CD4-positive, CD25-positive, alpha-beta regulatory T cell (primary cell): ENCODE measurements around the gene CHST2. TPM values are rescaled to one million over a fixed set of nuclear protein-coding genes. Genes with fewer than 3 reads are reported as not detected.
"Not testable (repeated sequence)": the region's sequence is repeated elsewhere in the genome, so short reads cannot be mapped to it uniquely, and the experiment has no call there.

Experiments used
- ATAC-seq, 2 donors: fragments of 150-1000 bp; cut with Tn5 transposase; one replicate each; pipeline ENCODE4 v1.10.0; 2021; ENCODE audit warnings: low read depth in 2 of 2, moderate number of reproducible peaks in 2 of 2, moderate library complexity in 1 of 2
- DNase-seq, 3 donors: peaks; one replicate each; pipeline versions ENCODE4 v3.0.0 to v3.0.0-alpha.2; 2012 to 2022; ENCODE audit warnings: mixed read lengths in 1 of 3
- H3K27ac ChIP-seq: one replicate; pipeline ENCODE4 v1.7.0; 2013; ENCODE audit warnings: mild to moderate bottlenecking, low read length; ENCODE audit not compliant: insufficient read depth, poor library complexity, severe bottlenecking
- H3K27me3 ChIP-seq: one replicate; pipeline ENCODE4 v1.7.0; 2013; ENCODE audit warnings: low read length; ENCODE audit not compliant: control insufficient read depth, insufficient read depth
- H3K36me3 ChIP-seq: one replicate; pipeline ENCODE4 v1.7.0; 2013; ENCODE audit warnings: mild to moderate bottlenecking, low read length, moderate library complexity; ENCODE audit not compliant: control insufficient read depth, insufficient read depth
- H3K4me1 ChIP-seq: 2 replicates; pipeline ENCODE4 v1.7.0; 2013; ENCODE audit warnings: mild to moderate bottlenecking, low read length; ENCODE audit not compliant: insufficient read depth, control insufficient read depth, poor library complexity, severe bottlenecking
- H3K4me3 ChIP-seq: one replicate; pipeline ENCODE4 v1.7.0; 2013; ENCODE audit warnings: low read depth, mild to moderate bottlenecking, low read length, moderate library complexity
- H3K9me3 ChIP-seq, 2 experiments: 1 replicate in 1 of 2; 2 replicates in 1 of 2; pipeline ENCODE4 v1.7.0; 2013; ENCODE audit warnings: low read length in 2 of 2, mild to moderate bottlenecking in 1 of 2, moderate library complexity in 1 of 2; ENCODE audit not compliant: control insufficient read depth in 2 of 2
- H3K27ac Mint-ChIP-seq, 3 donors: one replicate each; pipeline ENCODE4 v1.8.0; 2020 to 2022; ENCODE audit warnings: mild to moderate bottlenecking in 3 of 3, mixed read lengths in 3 of 3, moderate library complexity in 2 of 3
- H3K27me3 Mint-ChIP-seq: one replicate; pipeline ENCODE4 v1.8.0; 2022; ENCODE audit warnings: mild to moderate bottlenecking, mixed read lengths
- H3K36me3 Mint-ChIP-seq: one replicate; pipeline ENCODE4 v1.8.0; 2020; ENCODE audit warnings: mixed read lengths
- H3K4me1 Mint-ChIP-seq, 4 donors: one replicate each; pipeline ENCODE4 v1.8.0; 2020 to 2022; ENCODE audit warnings: mixed read lengths in 4 of 4, mild to moderate bottlenecking in 1 of 4
- H3K4me3 Mint-ChIP-seq, 4 donors: one replicate each; pipeline ENCODE4 v1.8.0; 2020 to 2022; ENCODE audit warnings: mild to moderate bottlenecking in 4 of 4, mixed read lengths in 4 of 4, moderate library complexity in 3 of 4
- H3K9me3 Mint-ChIP-seq, 7 donors: one replicate each; pipeline ENCODE4 v1.8.0; 2020 to 2022; ENCODE audit warnings: mixed read lengths in 7 of 7, mild to moderate bottlenecking in 3 of 7, moderate library complexity in 2 of 7
- polyA plus RNA-seq, 4 donors: library from polyadenylated mRNA; unstranded; fragments of 300-500 nt; fragmentation: Illumina TruSeq; gene quantifications; one replicate each; pipeline ENCODE4 v1.2.3, GENCODE V29; 2021
- total RNA-seq: library from RNA; stranded (reverse); gene quantifications from one replicate; pipeline ENCODE4 v1.2.3, GENCODE V29; 2022

CHST2 gene
- total and polyA plus RNA-seq, 5 donors from 2014 or later: 4.3 to 6.0 (median 4.9) TPM

DNA sequence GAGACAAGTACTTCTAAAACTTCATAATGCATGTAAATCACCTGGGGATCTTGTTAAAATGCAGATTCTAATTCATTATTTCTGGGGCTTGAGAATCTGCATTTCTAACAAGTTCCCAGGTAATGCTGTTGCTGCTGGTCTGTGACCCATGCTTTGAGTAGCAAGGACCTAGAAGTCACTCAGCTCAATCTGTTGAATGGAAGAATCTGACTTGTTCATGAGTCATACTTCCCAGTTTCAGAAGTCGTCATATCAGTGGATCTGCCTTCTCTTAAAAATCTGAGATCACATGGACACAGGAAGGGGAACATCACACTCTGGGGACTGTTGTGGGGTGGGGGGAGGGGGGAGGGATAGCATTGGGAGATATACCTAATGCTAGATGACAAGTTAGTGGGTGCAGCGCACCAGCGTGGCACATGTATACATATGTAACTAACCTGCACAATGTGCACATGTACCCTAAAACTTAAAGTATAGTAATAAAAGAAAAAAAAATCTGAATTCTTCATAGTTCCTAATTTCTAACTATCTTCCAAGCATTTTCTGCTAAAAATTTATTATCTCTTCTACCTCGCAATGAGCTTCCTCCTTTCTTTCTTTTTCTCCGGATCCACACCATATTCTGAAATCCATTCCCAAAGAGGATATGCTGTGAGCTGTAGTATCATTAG lies 46.2 kb downstream of the CHST2 start:
- Histone ChIP-seq H3K4me3 (peak overlapping the region; percentile 29), H3K4me1 (peaks cover 57% of the 10 kb centered on the region), H3K27ac (peak overlapping the region; percentile 27)
- H3K36me3 ChIP-seq, H3K36me3 Mint-ChIP-seq, H3K27me3 ChIP-seq, H3K9me3 ChIP-seq, H3K9me3 Mint-ChIP-seq, H3K27me3 Mint-ChIP-seq: not testable (repeated sequence)
- ATAC-seq (peak in 1 of 2 donors; percentile 62), DNase-seq (peak in 1 of 3 donors; percentile 52)
- peaks cover 26 to 82% (median 53%) of the 10 kb centered on the region in 4 donors for H3K4me1 Mint-ChIP-seq
- H3K4me3 Mint-ChIP-seq: peak overlapping the region in 2 of 4 donors; percentile 59 to 69
- peak overlapping the region; percentile 90 to 94 (median 92) for H3K27ac Mint-ChIP-seq

- peaks cover 0 to 2% (median 0%) of the 10 kb centered on the region in 7 donors for H3K9me3 Mint-ChIP-seq
- peak overlapping the region in 2 of 3 donors; percentile 61 to 94 for H3K27ac Mint-ChIP-seq
- no peaks in the 10 kb centered on the region for H3K27me3 Mint-ChIP-seq
- no peak overlapping the region for H3K27ac ChIP-seq
- H3K4me1 Mint-ChIP-seq: peaks cover 32 to 88% (median 58%) of the 10 kb centered on the region in 4 donors
- peaks cover 4% of the 10 kb centered on the region for H3K36me3 Mint-ChIP-seq
- no peaks in the 10 kb centered on the region for H3K9me3 ChIP-seq
- no peak overlapping the region for H3K4me3 ChIP-seq
- ATAC-seq (no peak), DNase-seq (no peak)
- H3K36me3 ChIP-seq: no peaks in the 10 kb centered on the region
- peak overlapping the region in 1 of 4 donors; percentile 19 for H3K4me3 Mint-ChIP-seq
- H3K4me1 ChIP-seq: peaks cover 63% of the 10 kb centered on the region
- no peaks in the 10 kb centered on the region for H3K27me3 ChIP-seq
These were observed 46.8 kb downstream of the CHST2 start for GRCh38 chr3:143166376-143166775.

GRCh38 chr3:143167969-143168854 lies 48.6 kb downstream of the CHST2 start:
- peaks cover 0 to 2% of the 10 kb centered on the region in 2 experiments for H3K9me3 ChIP-seq
- Mint-ChIP-seq H3K4me3 (peak overlapping the region in 2 of 4 donors; percentile 28 to 48), H3K9me3 (peaks cover 0 to 4% (median 0%) of the 10 kb centered on the region in 7 donors), H3K36me3 (peaks cover 8% of the 10 kb centered on the region), H3K27ac (peak overlapping the region; percentile 90 to 100 (median 93)), H3K4me1 (peaks cover 47 to 95% (median 71%) of the 10 kb centered on the region in 4 donors), H3K27me3 (no peaks in the 10 kb centered on the region)
- no peaks in the 10 kb centered on the region for H3K36me3 ChIP-seq
- no peak overlapping the region for H3K4me3 ChIP-seq
- ATAC-seq (no peak), DNase-seq (no peak)
- no peaks in the 10 kb centered on the region for H3K27me3 ChIP-seq
- H3K4me1 ChIP-seq: peaks cover 75% of the 10 kb centered on the region
- no peak overlapping the region for H3K27ac ChIP-seq

GRCh38 chr3:143168855-143169192 lies 49.3 kb downstream of the CHST2 start:
- peaks cover 45 to 91% (median 68%) of the 10 kb centered on the region in 4 donors for H3K4me1 Mint-ChIP-seq
- ATAC-seq (no peak), DNase-seq (no peak)
- H3K27me3 ChIP-seq: no peaks in the 10 kb centered on the region
- H3K36me3 Mint-ChIP-seq: peaks cover 7% of the 10 kb centered on the region
- H3K4me3 Mint-ChIP-seq: peak overlapping the region in 2 of 4 donors; percentile 28 to 48
- no peaks in the 10 kb centered on the region for H3K27me3 Mint-ChIP-seq
- H3K27ac ChIP-seq: peak overlapping the region; percentile 69
- no peaks in the 10 kb centered on the region for H3K36me3 ChIP-seq
- peaks cover 0 to 5% (median 0%) of the 10 kb centered on the region in 7 donors for H3K9me3 Mint-ChIP-seq
- H3K4me3 ChIP-seq: no peak overlapping the region
- peaks cover 69% of the 10 kb centered on the region for H3K4me1 ChIP-seq
- peaks cover 0 to 5% of the 10 kb centered on the region in 2 experiments for H3K9me3 ChIP-seq
- H3K27ac Mint-ChIP-seq: peak overlapping the region; percentile 90 to 100 (median 93)

DNA sequence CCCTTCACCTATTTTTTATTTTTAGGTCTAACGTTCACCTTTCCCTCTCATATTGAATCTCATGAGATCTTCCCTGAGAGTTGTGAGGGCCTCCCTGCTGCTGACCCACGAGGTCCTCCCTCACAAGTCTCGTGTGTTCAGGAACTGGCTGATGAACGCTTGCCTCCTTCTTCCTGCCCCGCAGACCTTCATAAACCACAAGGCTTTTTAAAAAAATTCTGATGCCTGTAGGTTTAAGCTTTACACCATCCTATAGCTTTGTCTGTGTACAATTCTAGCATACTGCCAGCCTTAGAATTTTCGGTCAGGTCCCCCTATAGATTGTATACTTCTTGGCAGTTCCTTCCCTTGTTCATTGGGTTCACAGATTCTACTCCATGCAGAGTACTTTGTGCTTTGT lies 50.5 kb downstream of the CHST2 start:
- Mint-ChIP-seq H3K36me3 (peaks cover 7% of the 10 kb centered on the region), H3K27ac (peak overlapping the region; percentile 90 to 100 (median 93)), H3K4me3 (peak overlapping the region; percentile 60 to 75 (median 68)), H3K27me3 (no peaks in the 10 kb centered on the region), H3K9me3 (peaks cover 0 to 5% (median 0%) of the 10 kb centered on the region in 7 donors), H3K4me1 (peaks cover 35 to 89% (median 55%) of the 10 kb centered on the region in 4 donors)
- no peaks in the 10 kb centered on the region for H3K36me3 ChIP-seq
- no peak for ATAC-seq
- peaks cover 0 to 5% of the 10 kb centered on the region in 2 experiments for H3K9me3 ChIP-seq
- no peaks in the 10 kb centered on the region for H3K27me3 ChIP-seq
- no peak for DNase-seq
- peak overlapping the region; percentile 69 for H3K27ac ChIP-seq
- peaks cover 57% of the 10 kb centered on the region for H3K4me1 ChIP-seq
- H3K4me3 ChIP-seq: peak overlapping the region; percentile 67

- peaks cover 7% of the 10 kb centered on the region for H3K36me3 Mint-ChIP-seq
- Histone ChIP-seq H3K4me3 (peak overlapping the region; percentile 67), H3K36me3 (no peaks in the 10 kb centered on the region), H3K9me3 (peaks cover 0 to 5% of the 10 kb centered on the region in 2 experiments), H3K27ac (peak overlapping the region; percentile 69), H3K4me1 (peaks cover 51% of the 10 kb centered on the region), H3K27me3 (no peaks in the 10 kb centered on the region)
- H3K9me3 Mint-ChIP-seq: peaks cover 0 to 5% (median 0%) of the 10 kb centered on the region in 7 donors
- no peaks in the 10 kb centered on the region for H3K27me3 Mint-ChIP-seq
- H3K4me1 Mint-ChIP-seq: peaks cover 33 to 89% (median 50%) of the 10 kb centered on the region in 4 donors
- peak in 1 of 2 donors; percentile 31 for ATAC-seq
- peak overlapping the region; percentile 60 to 89 (median 68) for H3K4me3 Mint-ChIP-seq
- H3K27ac Mint-ChIP-seq: peak overlapping the region; percentile 90 to 100 (median 93)
- DNase-seq: peak in 1 of 3 donors; percentile 38
These were observed 51.1 kb downstream of the CHST2 start for GRCh38 chr3:143170676-143171075.

- peaks cover 0 to 5% (median 0%) of the 10 kb centered on the region in 7 donors for H3K9me3 Mint-ChIP-seq
- Histone ChIP-seq H3K4me3 (peak overlapping the region; percentile 67), H3K9me3 (peaks cover 0 to 5% of the 10 kb centered on the region in 2 experiments), H3K4me1 (peaks cover 48% of the 10 kb centered on the region), H3K27ac (peak overlapping the region; percentile 69), H3K27me3 (no peaks in the 10 kb centered on the region), H3K36me3 (no peaks in the 10 kb centered on the region)
- H3K27me3 Mint-ChIP-seq: no peaks in the 10 kb centered on the region
- DNase-seq (peak in 2 of 3 donors; percentile 48 to 83), ATAC-seq (peak; percentile 79 to 82)
- peak overlapping the region; percentile 90 to 100 (median 93) for H3K27ac Mint-ChIP-seq
- peaks cover 7% of the 10 kb centered on the region for H3K36me3 Mint-ChIP-seq
- H3K4me3 Mint-ChIP-seq: peak overlapping the region; percentile 60 to 89 (median 68)
- peaks cover 33 to 85% (median 46%) of the 10 kb centered on the region in 4 donors for H3K4me1 Mint-ChIP-seq
These were observed 51.8 kb downstream of the CHST2 start for GRCh38 chr3:143171141-143171980.
